Testis (tissue), 3 donors: ENCODE results near the gene CRISP1. TPM values are rescaled to one million over a fixed set of nuclear protein-coding genes. Genes with fewer than 3 reads are reported as not detected.

Source experiments
- DNase-seq: peaks from one replicate; pipeline ENCODE4 v3.0.0-alpha.2; 2019
- H3K27ac ChIP-seq, 2 donors: fragments of 200-600 bp; sonication (generic); one replicate each; pipeline ENCODE4 v1.5.1; 2019
- H3K27me3 ChIP-seq: fragments of 200-600 bp; sonication (generic); one replicate; pipeline ENCODE4 v1.5.1; 2019
- H3K36me3 ChIP-seq: fragments of 200-600 bp; sonication (generic); one replicate; pipeline ENCODE4 v1.5.1; 2017; ENCODE audit warnings: low read depth; ENCODE audit errors: missing control alignments
- H3K4me1 ChIP-seq: fragments of 200-600 bp; sonication (generic); one replicate; pipeline ENCODE4 v1.5.1; 2019
- H3K4me3 ChIP-seq, 2 donors: fragments of 200-600 bp; sonication (generic); one replicate each; pipeline ENCODE4 v1.5.1; 2017 to 2019
- H3K9me3 ChIP-seq: fragments of 200-600 bp; sonication (generic); one replicate; pipeline ENCODE4 v1.5.1; 2017
- CTCF ChIP-seq, 3 experiments: fragments of 450-650 bp in 2 of 3; fragments of 200-600 bp in 1 of 3; sonication (generic) in 1 of 3; IDR thresholded peaks; one replicate each; pipeline ENCODE4 v1.5.1; 2016 to 2019; ENCODE audit warnings: antibody characterized with exemption in 3 of 3, mild to moderate bottlenecking in 2 of 3, moderate library complexity in 1 of 3
- POLR2A ChIP-seq: fragments of 450-650 bp; IDR thresholded peaks from one replicate; pipeline ENCODE4 v1.6.1; 2017; ENCODE audit warnings: antibody characterized with exemption, mild to moderate bottlenecking, moderate library complexity
- WGBS, 2 donors: methylation state at CpG; one replicate each; pipeline ENCODE4 v1.1.5; 2018; 5-methylcytosine and 5-hydroxymethylcytosine counted together
- intact Hi-C: fragments of 100-400 bp; cut with DNase I; formaldehyde crosslinking; loops from one replicate; pipeline ENCODE4 v1.15.1; 2023; ENCODE audit warnings: low total_unique reads
- polyA plus RNA-seq: library from polyadenylated mRNA; stranded (reverse); fragments of 350-450 nt; fragmentation: Illumina TruSeq; extraction: RNeasy Lipid Tissue Mini Kit (QIAGEN cat#74804); gene quantifications from one replicate; pipeline ENCODE4 v1.2.3, GENCODE V29; 2014; ENCODE audit warnings: low read depth, low replicate concordance; ENCODE audit not compliant: insufficient read depth
- total RNA-seq, 2 donors: library from RNA; depleted of rRNA; stranded (reverse); fragments of >200 nt; gene quantifications; one replicate each; pipeline ENCODE4 v1.2.3, GENCODE V29; 2016

The CRISP1 gene
- total and polyA plus RNA-seq, 3 donors from 2014 or later: 0.19 to 3.8 (median 0.55) TPM

GRCh38 chr6:49835140-49835539 is 31.2 kb downstream of the CRISP1 start:
- no peak overlapping the region for H3K4me3 ChIP-seq
- H3K36me3 ChIP-seq: no peaks in the 10 kb centered on the region
- intact Hi-C loops: no loop called here
- DNase-seq: no peak
- no peak overlapping the region for H3K27ac ChIP-seq
- H3K4me1 ChIP-seq: no peaks in the 10 kb centered on the region
- no peak for TF ChIP-seq CTCF (IDR thresholded peaks at IDR 0.05)
- no peak for TF ChIP-seq POLR2A
- H3K9me3 ChIP-seq: no peaks in the 10 kb centered on the region
- WGBS, 2 donors: 60% methylated on average over 3 of the region's 3 CpGs
- no peaks in the 10 kb centered on the region for H3K27me3 ChIP-seq

- Histone ChIP-seq H3K9me3 (no peaks in the 10 kb centered on the region), H3K27ac (no peak overlapping the region), H3K4me1 (no peaks in the 10 kb centered on the region), H3K4me3 (no peak overlapping the region), H3K36me3 (no peaks in the 10 kb centered on the region), H3K27me3 (no peaks in the 10 kb centered on the region)
- no peak for DNase-seq
- TF ChIP-seq CTCF (IDR thresholded peaks at IDR 0.05): no peak
- TF ChIP-seq POLR2A: no peak
- WGBS, 2 donors: 86 to 100% methylated on average over 1 of the region's 1 CpG
- intact Hi-C loops: no loop called here
These were observed 32.9 kb downstream of the CRISP1 start for GRCh38 chr6:49833386-49833785.

- intact Hi-C loops: no loop called here
- H3K9me3 ChIP-seq: no peaks in the 10 kb centered on the region
- no peak for TF ChIP-seq POLR2A
- TF ChIP-seq CTCF (IDR thresholded peaks at IDR 0.05): no peak
- no peaks in the 10 kb centered on the region for H3K27me3 ChIP-seq
- no peak for DNase-seq
- WGBS, 2 donors: 66% methylated on average over 5 of the region's 5 CpGs
- no peaks in the 10 kb centered on the region for H3K36me3 ChIP-seq
- no peak overlapping the region for H3K4me3 ChIP-seq
- no peak overlapping the region for H3K27ac ChIP-seq
- no peaks in the 10 kb centered on the region for H3K4me1 ChIP-seq
These were observed 39.5 kb downstream of the CRISP1 start for GRCh38 chr6:49826743-49827406.

GRCh38 chr6:49815166-49815565 is 51.2 kb downstream of the CRISP1 start:
- intact Hi-C loops: no loop called here
- DNase-seq: no peak
- TF ChIP-seq POLR2A (no peak), CTCF (IDR thresholded peaks at IDR 0.05) (no peak)
- Histone ChIP-seq H3K27me3 (no peaks in the 10 kb centered on the region), H3K27ac (no peak overlapping the region), H3K36me3 (no peaks in the 10 kb centered on the region), H3K4me3 (no peak overlapping the region), H3K4me1 (no peaks in the 10 kb centered on the region), H3K9me3 (no peaks in the 10 kb centered on the region)
- WGBS, 2 donors: 86 to 90% methylated on average over 2 of the region's 2 CpGs

- no peaks in the 10 kb centered on the region for H3K9me3 ChIP-seq
- intact Hi-C loops: no loop called here
- 79 to 85% methylated on average over 2 of the region's 2 CpGs for WGBS, 2 donors
- H3K36me3 ChIP-seq: no peaks in the 10 kb centered on the region
- DNase-seq: no peak
- H3K4me1 ChIP-seq: no peaks in the 10 kb centered on the region
- no peak overlapping the region for H3K4me3 ChIP-seq
- H3K27ac ChIP-seq: no peak overlapping the region
- TF ChIP-seq POLR2A (no peak), CTCF (IDR thresholded peaks at IDR 0.05) (no peak)
- H3K27me3 ChIP-seq: no peaks in the 10 kb centered on the region
These were observed 53.1 kb downstream of the CRISP1 start for GRCh38 chr6:49813248-49813647.
